A549 (cell line): ENCODE data around the gene ADA. TPM values are rescaled to one million over a fixed set of nuclear protein-coding genes. Genes with fewer than 3 reads are reported as not detected.

Experiments used
- ATAC-seq, 2 experiments: fragments of 200-7000 bp in 1 of 2; fragments of >200 bp in 1 of 2; cut with Nextera tagmentation in 1 of 2; cut with Tn5 transposase in 1 of 2; 3 replicates each; pipeline versions ENCODE4 v1.8.0 to v1.9.1; 2018 to 2020; ENCODE audit warnings: mild to moderate bottlenecking in 1 of 2, moderate library complexity in 1 of 2
- CTCF ChIA-PET: fragments of 300-600 bp; sonication (Branson Sonifier 250); formaldehyde crosslinking; extraction: SDS; loops from one replicate; lab custom pipeline; 2021; ENCODE audit warnings: antibody characterized with exemption, inconsistent platforms; lab: Yijun Ruan, JAX
- POLR2A ChIA-PET: fragments of 350-600 bp; formaldehyde crosslinking; extraction: SDS; loops from one replicate; lab custom pipeline; 2021; ENCODE audit warnings: antibody characterized with exemption, inconsistent platforms; lab: Yijun Ruan, JAX
- DNase-seq, 2 experiments: peaks; one replicate each; pipeline versions ENCODE4 v3.0.0 to v3.0.0-alpha.2; 2011 to 2016; ENCODE audit warnings: low read depth in 1 of 2, low spot score in 1 of 2
- FAIRE-seq: peaks from 2 replicates; lab custom pipeline; 2011; peaks lifted over from hg19 to GRCh38; lab: Jason Lieb, UNC
- H3K27ac ChIP-seq, 2 experiments: fragments of >200 bp; sonication (Bioruptor Twin); formaldehyde crosslinking; 3 replicates each; pipeline ENCODE4 v1.5.1; 2016 to 2017
- H3K4me1 ChIP-seq: fragments of >200 bp; sonication (Bioruptor Twin); formaldehyde crosslinking; 3 replicates; pipeline ENCODE4 v1.6.1; 2016
- H3K4me2 ChIP-seq: fragments of >200 bp; sonication (Bioruptor Twin); formaldehyde crosslinking; 3 replicates; pipeline ENCODE4 v1.6.1; 2016
- H3K4me3 ChIP-seq: fragments of >200 bp; sonication (Bioruptor Twin); formaldehyde crosslinking; 3 replicates; pipeline ENCODE4 v1.5.1; 2016
- H3K9me3 ChIP-seq: fragments of >200 bp; sonication (Bioruptor Twin); formaldehyde crosslinking; 3 replicates; pipeline ENCODE4 v1.6.1; 2016
- BCL3 ChIP-seq: fragments of >200 bp; sonication (Bioruptor Twin); formaldehyde crosslinking; IDR thresholded peaks from 3 replicates; pipeline ENCODE4 v1.6.1; 2016
- CBX2 ChIP-seq: fragments of 200-600 bp; sonication (generic); IDR thresholded peaks from 2 replicates; pipeline ENCODE4 v1.6.1; 2016; ENCODE audit warnings: low read depth, mild to moderate bottlenecking, borderline replicate concordance
- CBX8 ChIP-seq: fragments of 200-600 bp; sonication (generic); IDR thresholded peaks from 2 replicates; pipeline ENCODE4 v1.6.1; 2016
- CEBPB ChIP-seq, 2 experiments: fragments of >200 bp in 1 of 2; sonication (Bioruptor Twin) in 1 of 2; formaldehyde crosslinking in 1 of 2; IDR thresholded peaks; 2 replicates each; pipeline ENCODE4 v1.6.1; 2012 to 2016
- CHD4 ChIP-seq: fragments of 200-600 bp; sonication (generic); IDR thresholded peaks from 2 replicates; pipeline ENCODE4 v1.6.1; 2016; ENCODE audit warnings: antibody characterized with exemption, mild to moderate bottlenecking, borderline replicate concordance
- CTCF ChIP-seq: fragments of >200 bp; sonication (Bioruptor Twin); formaldehyde crosslinking; IDR thresholded peaks from 3 replicates; pipeline ENCODE4 v1.5.1; 2016
- EHMT2 ChIP-seq: fragments of 200-600 bp; sonication (generic); IDR thresholded peaks from 2 replicates; pipeline ENCODE4 v1.6.1; 2016; ENCODE audit warnings: antibody characterized with exemption, low read depth, mild to moderate bottlenecking, moderate library complexity
- EP300 ChIP-seq, 2 experiments: fragments of >200 bp; sonication (Bioruptor Twin); formaldehyde crosslinking; IDR thresholded peaks; 2 replicates in 1 of 2; 3 replicates in 1 of 2; pipeline ENCODE4 v1.6.1; 2016 to 2017
- FOSL2 ChIP-seq, 2 experiments: fragments of 450-650 bp in 1 of 2; fragments of >200 bp in 1 of 2; sonication (Bioruptor Twin) in 1 of 2; formaldehyde crosslinking; IDR thresholded peaks; 2 replicates each; pipeline versions ENCODE4 v1.5.0 to v1.6.1; 2016 to 2020; ENCODE audit warnings: mild to moderate bottlenecking in 1 of 2, moderate library complexity in 1 of 2
- HMGXB4 ChIP-seq: fragments of 250-450 bp; sonication (Bioruptor Pico); IDR thresholded peaks from 2 replicates; pipeline ENCODE4 v1.5.0; 2021; ENCODE audit warnings: mild to moderate bottlenecking, moderate library complexity, borderline replicate concordance
- HOXB5 ChIP-seq: fragments of 250-450 bp; sonication (Bioruptor Pico); IDR thresholded peaks from 2 replicates; pipeline ENCODE4 v1.5.0; 2020; ENCODE audit warnings: mild to moderate bottlenecking, moderate library complexity
- JUN ChIP-seq, 2 experiments: fragments of >200 bp; sonication (Bioruptor Twin); formaldehyde crosslinking; IDR thresholded peaks; 2 replicates in 1 of 2; 3 replicates in 1 of 2; pipeline ENCODE4 v1.6.1; 2016 to 2017
- MAFK ChIP-seq: fragments of 450-650 bp; IDR thresholded peaks from 2 replicates; pipeline ENCODE4 v1.6.1; 2014; ENCODE audit not compliant: partially characterized antibody
- NR3C1 ChIP-seq: fragments of >200 bp; sonication (Bioruptor Twin); formaldehyde crosslinking; IDR thresholded peaks from 3 replicates; pipeline ENCODE4 v1.6.1; 2017
- PHF8 ChIP-seq: fragments of 200-600 bp; sonication (generic); IDR thresholded peaks from 2 replicates; pipeline ENCODE4 v1.6.1; 2016; ENCODE audit warnings: low read depth, mild to moderate bottlenecking, antibody characterized with exemption, moderate library complexity, borderline replicate concordance
- POLR2A ChIP-seq: IDR thresholded peaks from 2 replicates; pipeline ENCODE4 v1.6.1; 2012; ENCODE audit warnings: mild to moderate bottlenecking, low read length
- POLR2AphosphoS2 ChIP-seq: conservative IDR thresholded peaks from 2 replicates; pipeline ENCODE4 v1.6.1; 2012; ENCODE audit warnings: low read length, improper control_type of control experiment, inconsistent platforms
- RARB ChIP-seq: fragments of 250-450 bp; sonication (Bioruptor Pico); IDR thresholded peaks from 2 replicates; pipeline ENCODE4 v1.8.0; 2021; ENCODE audit warnings: mild to moderate bottlenecking, moderate library complexity
- RCOR1 ChIP-seq: fragments of 150-350 bp; IDR thresholded peaks from 2 replicates; pipeline ENCODE4 v1.6.1; 2014; ENCODE audit warnings: antibody characterized with exemption, low read length, low read depth
- TFCP2L1 ChIP-seq: fragments of 250-450 bp; sonication (Bioruptor Pico); IDR thresholded peaks from 2 replicates; pipeline ENCODE4 v1.5.0; 2021; ENCODE audit warnings: mild to moderate bottlenecking
- TP53 ChIP-seq: fragments of 250-450 bp; sonication (Bioruptor Pico); IDR thresholded peaks from 2 replicates; pipeline ENCODE4 v1.5.0; 2021; ENCODE audit warnings: mild to moderate bottlenecking, moderate library complexity
- ZC3H11A ChIP-seq: fragments of 450-650 bp; IDR thresholded peaks from 2 replicates; pipeline ENCODE4 v1.6.1; 2014; ENCODE audit warnings: antibody characterized with exemption, mild to moderate bottlenecking
- ZSCAN20 ChIP-seq: fragments of 250-450 bp; sonication (Bioruptor Pico); IDR thresholded peaks from 2 replicates; pipeline ENCODE4 v1.8.0; 2022; ENCODE audit warnings: mild to moderate bottlenecking, moderate library complexity
- WGBS: methylation state at CpG from one replicate; pipeline ENCODE4 v1.1.6; 2017; ENCODE audit errors: missing lambda C conversion rate; 5-methylcytosine and 5-hydroxymethylcytosine counted together
- polyA plus RNA-seq, 4 experiments: library from polyadenylated mRNA; depleted of rRNA in 3 of 4; stranded (reverse); fragments of >200 nt; fragmentation: RNase III in 1 of 4; extraction: RNeasy Plus Mini Kit Qiagen cat#74134 plus additional on column Dnase treatment in 1 of 4; gene quantifications; 2 replicates in 3 of 4; 3 replicates in 1 of 4; pipeline ENCODE4 v1.2.3, GENCODE V29; 2011 to 2017
- TF ChIP-seq, protein P1 (sequence below): fragments of 250-450 bp; sonication (Bioruptor Pico); IDR thresholded peaks from 2 replicates; pipeline ENCODE4 v1.5.0; 2020; ENCODE audit warnings: low read depth, mild to moderate bottlenecking, moderate library complexity
- TF ChIP-seq, protein P2 (sequence below): IDR thresholded peaks from 2 replicates; pipeline ENCODE4 v1.6.1; 2012; ENCODE audit warnings: low read depth, borderline replicate concordance

The ADA gene
- polyA plus RNA-seq, 2 of the 4 experiments (the other 2 are of a cell fraction) = 34.5 to 48.1 TPM

DNA sequence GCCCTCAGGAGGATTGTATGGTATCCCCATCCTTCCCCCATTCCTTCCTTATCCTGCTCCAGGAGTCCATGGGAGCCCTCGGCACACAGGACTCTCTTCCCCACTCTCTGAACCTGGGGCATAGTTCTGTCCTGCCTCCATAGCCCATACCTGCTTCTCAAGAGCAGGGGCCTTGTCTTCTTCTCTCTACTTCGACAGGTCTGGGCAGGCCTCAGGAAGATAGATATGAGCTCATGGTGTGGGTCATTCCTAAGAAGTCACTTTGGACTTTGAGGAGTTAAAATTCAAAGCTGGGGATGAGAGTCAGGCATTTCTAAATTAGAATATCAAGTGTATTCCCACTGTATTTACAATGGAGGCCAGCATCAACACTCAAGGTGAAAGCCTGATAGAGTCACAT is 8.4 kb upstream of the ADA start (continued):
- TF ChIP-seq ZSCAN20 (CRISPR knock-in tag) = no peak
- TF ChIP-seq, all 56 proteins: peak for 0

DNA sequence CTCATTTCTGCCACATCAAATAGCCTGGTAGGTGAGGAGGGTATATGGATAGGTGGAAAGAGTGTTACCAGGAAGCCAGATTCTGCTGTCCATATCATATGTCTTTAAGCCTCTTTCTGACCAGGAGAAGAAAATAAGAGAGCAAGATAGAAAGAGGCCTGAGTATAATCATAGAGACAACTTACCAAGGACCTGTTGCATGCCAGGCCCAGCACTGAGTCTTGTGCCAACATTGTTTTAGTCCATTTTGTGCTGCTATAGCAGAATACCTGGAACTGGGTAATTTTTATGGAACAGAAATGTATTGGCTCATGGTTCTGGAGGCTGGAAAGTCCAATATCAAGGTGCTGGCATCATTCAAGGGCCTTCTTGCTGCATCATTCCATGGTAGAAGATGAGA is 7.3 kb upstream of the ADA start:
- ATAC-seq = no peak
- H3K9me3 ChIP-seq = no peaks in the 10 kb centered on the region
- FAIRE-seq = no peak
- ChIA-PET CTCF (interaction anchor here (1.0 kb wide), 1 partner anchor 25 kb away, joined by 3 read pairs; no protein-coding TSS in a partner anchor), POLR2A (no interaction called here)
- H3K4me1 ChIP-seq = no peaks in the 10 kb centered on the region
- no peak overlapping the region for H3K4me2 ChIP-seq
- TF ChIP-seq FOSL2 (IDR thresholded peaks at IDR 0.05) (no peak), FOSL2 (CRISPR knock-in tag; IDR thresholded peaks at IDR 0.05) (no peak), RARB (CRISPR knock-in tag) (no peak), RCOR1 (no peak), MAFK (no peak), EHMT2 (no peak), POLR2AphosphoS2 (no peak)
- TF ChIP-seq, protein P1, sequence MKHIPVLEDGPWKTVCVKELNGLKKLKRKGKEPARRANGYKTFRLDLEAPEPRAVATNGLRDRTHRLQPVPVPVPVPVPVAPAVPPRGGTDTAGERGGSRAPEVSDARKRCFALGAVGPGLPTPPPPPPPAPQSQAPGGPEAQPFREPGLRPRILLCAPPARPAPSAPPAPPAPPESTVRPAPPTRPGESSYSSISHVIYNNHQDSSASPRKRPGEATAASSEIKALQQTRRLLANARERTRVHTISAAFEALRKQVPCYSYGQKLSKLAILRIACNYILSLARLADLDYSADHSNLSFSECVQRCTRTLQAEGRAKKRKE (CRISPR knock-in tag) = no peak
- H3K4me3 ChIP-seq = no peak overlapping the region
- no peak for DNase-seq
- H3K27ac ChIP-seq = no peak overlapping the region

DNA sequence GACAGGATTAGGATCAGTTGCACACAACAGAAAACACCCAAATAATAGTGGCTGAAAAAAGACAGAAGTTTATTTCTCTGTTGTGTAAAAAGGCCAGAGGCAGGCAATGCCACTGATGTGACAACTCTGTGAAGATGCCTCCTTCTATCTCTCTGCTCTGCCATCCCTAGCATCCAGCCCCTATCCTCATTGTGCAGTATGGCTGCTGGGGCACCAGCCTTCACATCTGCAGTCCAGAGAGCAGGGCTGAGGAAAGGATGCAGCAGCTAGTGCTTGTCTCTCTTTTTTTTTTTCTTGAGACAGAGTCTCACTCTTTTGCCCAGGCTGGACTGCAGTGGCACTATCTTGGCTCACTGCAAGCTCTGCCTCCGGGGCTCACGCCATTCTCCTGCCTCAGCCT is 6.4 kb upstream of the ADA start:
- 91% methylated on average over 2 of the region's 2 CpGs for WGBS

More for the DNA sequence above, 6.4 kb upstream of the ADA start:
- no peaks in the 10 kb centered on the region; the same call in 2 of the 3 replicates for H3K4me1 ChIP-seq
- CTCF ChIA-PET = interaction anchor here (0.6 to 1.8 kb wide), 4 partner anchors 25 to 506 kb away, joined by 3 to 8 read pairs (median 6); no protein-coding TSS in a partner anchor
- no peak for DNase-seq
- H3K9me3 ChIP-seq = no peaks in the 10 kb centered on the region
- ATAC-seq = no peak
- no peak for FAIRE-seq
- no peak overlapping the region for H3K4me3 ChIP-seq
- POLR2A ChIA-PET = no interaction called here
- no peak overlapping the region for H3K27ac ChIP-seq
- TF ChIP-seq JUN (IDR thresholded peaks at IDR 0.05) (no peak), MAFK (no peak), EP300 (IDR thresholded peaks at IDR 0.05) (no peak), CHD4 (no peak), BCL3 (no peak), POLR2A (no peak), HOXB5 (no peak), CTCF (no peak), ZC3H11A (no peak), PHF8 (no peak), NR3C1 (no peak), ZSCAN20 (CRISPR knock-in tag) (no peak), CBX2 (no peak), CEBPB (IDR thresholded peaks at IDR 0.05) (no peak), RCOR1 (no peak), TP53 (CRISPR knock-in tag) (no peak), CBX8 (no peak), TFCP2L1 (CRISPR knock-in tag) (no peak), HMGXB4 (CRISPR knock-in tag) (no peak)
- TF ChIP-seq, protein P2, sequence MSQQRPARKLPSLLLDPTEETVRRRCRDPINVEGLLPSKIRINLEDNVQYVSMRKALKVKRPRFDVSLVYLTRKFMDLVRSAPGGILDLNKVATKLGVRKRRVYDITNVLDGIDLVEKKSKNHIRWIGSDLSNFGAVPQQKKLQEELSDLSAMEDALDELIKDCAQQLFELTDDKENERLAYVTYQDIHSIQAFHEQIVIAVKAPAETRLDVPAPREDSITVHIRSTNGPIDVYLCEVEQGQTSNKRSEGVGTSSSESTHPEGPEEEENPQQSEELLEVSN = no peak
- no peak overlapping the region for H3K4me2 ChIP-seq
